ENCODE measurements around the gene PADI2. TPM values are rescaled to one million over a fixed set of nuclear protein-coding genes. Genes with fewer than 3 reads are reported as not detected.

PADI2 gene
- polyA plus RNA-seq, 4 donors, result 2.3 to 2.8 (median 2.4) TPM

DNA sequence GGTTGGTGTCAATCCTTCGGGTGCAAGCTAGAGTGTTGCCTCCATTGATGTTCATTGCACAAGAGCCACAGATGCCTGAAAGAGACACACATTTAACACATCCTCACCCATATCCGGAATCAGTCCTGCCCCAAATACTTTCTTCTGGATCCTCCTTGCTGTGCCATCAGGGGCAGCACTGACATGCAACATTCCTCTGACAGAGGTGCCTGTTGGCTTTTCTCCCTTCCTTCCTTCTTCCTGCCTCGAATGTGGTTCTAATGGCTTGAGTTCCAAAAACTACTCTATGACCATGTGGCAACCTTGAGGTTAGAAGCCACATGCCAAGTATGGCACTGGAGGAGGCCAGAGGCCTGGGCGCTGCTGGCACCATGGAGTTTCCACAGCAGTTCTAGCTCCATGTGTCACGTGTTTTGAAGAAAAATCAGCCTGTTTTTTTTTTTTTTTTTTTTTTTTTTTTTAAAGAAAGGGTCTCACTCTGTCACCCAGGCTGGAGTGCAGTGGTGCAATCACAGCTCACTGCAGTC is 90.5 kb downstream of the PADI2 start:
- no peak for DNase-seq (ENCODE audit: low read depth in 4 of 4, low spot score in 2 of 4)

DNA sequence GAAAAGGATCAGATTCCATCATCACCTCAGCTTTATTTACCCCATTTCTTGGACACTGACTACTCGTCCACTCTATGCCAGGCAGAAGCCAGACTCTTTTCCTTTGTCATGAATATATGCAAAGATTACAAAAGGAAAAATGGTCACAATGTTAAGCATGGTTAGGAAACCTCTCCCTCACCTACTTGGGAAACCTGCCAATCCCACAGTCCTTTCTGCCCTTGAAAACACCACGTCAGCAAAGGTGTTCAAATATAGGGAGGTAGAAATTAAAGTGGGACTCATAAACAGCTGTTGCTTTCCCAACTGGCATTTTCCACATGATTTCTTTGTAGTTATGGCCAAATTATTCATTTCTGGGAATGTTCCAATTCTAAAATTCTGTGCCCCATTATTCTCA is 91.4 kb downstream of the PADI2 start:
- no peak for DNase-seq (ENCODE audit: low read depth in 4 of 4, low spot score in 2 of 4)

DNA sequence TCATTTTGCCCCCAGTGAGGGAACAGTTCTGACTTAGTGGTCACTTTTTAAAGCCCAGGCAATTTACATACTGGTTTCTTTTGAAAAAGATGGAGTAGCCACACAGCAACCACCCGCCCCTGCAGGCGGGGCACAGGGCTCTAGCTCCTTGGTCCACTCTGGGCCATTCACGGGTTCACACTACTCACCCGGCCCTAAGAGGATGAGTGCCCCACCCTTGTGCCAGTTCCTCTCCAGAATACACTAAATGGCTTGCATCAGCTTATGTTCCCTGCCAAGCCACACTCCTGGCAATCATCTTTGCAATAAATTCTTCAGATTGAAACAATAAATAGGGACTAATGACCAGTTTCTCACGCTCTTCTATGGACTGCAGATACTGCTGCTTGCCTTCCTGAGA is 91.8 kb downstream of the PADI2 start:
- DNase-seq (ENCODE audit: low read depth in 4 of 4, low spot score in 2 of 4), result no peak

DNA sequence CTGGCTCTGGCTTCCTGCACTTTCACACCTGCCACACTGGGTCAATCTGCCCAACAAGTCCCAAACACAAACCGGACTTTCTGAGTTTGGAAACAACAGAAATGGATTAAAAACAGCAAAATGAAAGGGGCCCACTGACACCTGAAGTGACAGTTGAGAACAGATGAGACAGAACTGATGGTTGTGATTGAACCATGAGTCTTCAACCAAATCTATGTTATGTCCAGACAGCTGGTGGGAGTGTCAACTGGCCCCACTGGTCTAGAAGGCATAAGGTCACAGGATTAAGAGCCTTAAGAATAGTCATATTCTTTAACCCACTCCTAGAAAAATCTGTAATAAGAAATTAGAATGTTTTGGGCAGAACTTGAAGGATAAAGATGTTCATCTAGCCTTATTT is 94.5 kb downstream of the PADI2 start:
- no peak for DNase-seq (ENCODE audit: low read depth in 4 of 4, low spot score in 2 of 4)

GRCh38 chr1:17023573-17023972 is 95.7 kb downstream of the PADI2 start:
- no peak for DNase-seq (ENCODE audit: low read depth in 4 of 4, low spot score in 2 of 4)

DNA sequence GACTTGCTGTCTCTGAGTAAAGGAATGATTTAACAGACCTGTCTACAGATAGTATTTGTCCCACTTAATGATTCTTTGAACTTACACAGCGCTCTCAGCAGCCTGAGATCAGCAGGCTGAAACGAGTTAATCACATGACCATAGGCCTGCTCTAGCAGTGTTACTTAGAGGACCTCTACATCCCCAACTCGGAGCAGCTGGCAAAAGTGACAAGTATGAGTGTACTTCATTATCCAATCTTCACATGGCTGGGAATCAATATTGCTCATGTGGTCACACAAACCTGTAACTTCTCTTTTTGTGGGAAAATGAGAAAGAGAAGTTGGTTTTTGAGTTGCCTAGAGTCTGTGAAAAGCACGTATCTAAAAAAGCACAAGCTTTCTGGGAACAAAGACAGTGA is 96.1 kb downstream of the PADI2 start:
- no peak for DNase-seq (ENCODE audit: low read depth in 4 of 4, low spot score in 2 of 4)

DNA sequence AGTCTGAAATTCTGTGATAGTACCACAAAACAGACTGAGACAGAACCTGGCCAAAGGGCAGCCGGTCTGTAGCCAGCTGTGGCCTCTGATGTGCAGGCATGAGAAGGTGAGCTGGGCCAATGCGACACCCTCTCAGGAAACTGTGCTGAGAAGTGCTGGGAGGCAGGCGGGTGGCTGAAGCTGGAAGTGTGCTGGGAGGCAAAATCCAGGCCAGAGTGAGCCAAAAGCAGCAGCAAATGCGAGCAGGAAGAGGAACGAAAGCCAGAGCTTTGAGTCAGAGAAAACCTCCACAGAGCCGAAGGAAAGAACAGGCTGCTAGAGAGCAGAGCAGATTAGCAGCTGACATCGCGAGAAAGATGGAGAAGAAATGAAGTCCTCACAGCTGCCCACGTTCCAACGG is 97.4 kb downstream of the PADI2 start:
- no peak for DNase-seq (ENCODE audit: low read depth in 4 of 4, low spot score in 2 of 4)

GRCh38 chr1:17020502-17020901 is 98.7 kb downstream of the PADI2 start:
- DNase-seq (ENCODE audit: low read depth in 4 of 4, low spot score in 2 of 4), result no peak

GRCh38 chr1:17018849-17019248 is 100.4 kb downstream of the PADI2 start:
- DNase-seq (ENCODE audit: low read depth in 4 of 4, low spot score in 2 of 4), result no peak

- no peak for DNase-seq (ENCODE audit: low read depth in 4 of 4, low spot score in 2 of 4)
These were observed 101.8 kb downstream of the PADI2 start for GRCh38 chr1:17017435-17017834.

Other genes with a start within 250 kb of the PADI2 start
- 1 to 10 TPM in 1 of 4 donors, not detected in 3; 2.1 TPM for gene RNU1-2, start 223.5 kb downstream of the PADI2 start, polyA plus RNA-seq (ENCODE audit: insufficient read length in 4 of 4)
- gene CROCC, start 197.5 kb downstream of the PADI2 start, polyA plus RNA-seq (ENCODE audit: insufficient read length in 4 of 4), result 10 to 100 TPM; 22.2 to 74.1 (median 51.3) TPM
- gene MFAP2, start 138.8 kb downstream of the PADI2 start, polyA plus RNA-seq (ENCODE audit: insufficient read length in 4 of 4), result 100 to 1,000 TPM; 186 to 305 (median 215) TPM
- 10 to 100 TPM; 21.7 to 45.3 (median 37.0) TPM for gene ATP13A2, start 107.5 kb downstream of the PADI2 start, polyA plus RNA-seq (ENCODE audit: insufficient read length in 4 of 4)
- gene SDHB, start 65.4 kb downstream of the PADI2 start, polyA plus RNA-seq (ENCODE audit: insufficient read length in 4 of 4), result 100 to 1,000 TPM; 123 to 182 (median 144) TPM
- under 1 TPM in 3 of 4 donors, not detected in 1; 0.03 to 0.06 (median 0.05) TPM for gene PADI1, start 85.7 kb upstream of the PADI2 start, polyA plus RNA-seq (ENCODE audit: insufficient read length in 4 of 4)
- under 1 TPM; 0.11 to 0.23 (median 0.13) TPM for gene PADI3, start 129.6 kb upstream of the PADI2 start, polyA plus RNA-seq (ENCODE audit: insufficient read length in 4 of 4)
- 1 to 10 TPM in 2 of 4 donors, under 1 TPM in 2; 0.35 to 1.8 (median 1.0) TPM for gene PADI4, start 188.7 kb upstream of the PADI2 start, polyA plus RNA-seq (ENCODE audit: insufficient read length in 4 of 4)

All from left renal cortex interstitium (tissue), 4 donors.